ENCODE data around the gene VGLL4. TPM values are rescaled to one million over a fixed set of nuclear protein-coding genes. Genes with fewer than 3 reads are reported as not detected.
A peak's percentile ranks its signal among the peaks of the same experiment; 100 is the strongest.

The VGLL4 gene
- total RNA-seq, 1 experiment from 2014 or later = 41.2 TPM

- CTCF ChIA-PET = interaction anchor here (0.6 kb wide), 2 partner anchors 84 to 287 kb away, joined by 3 to 9 read pairs; no protein-coding TSS in a partner anchor
- Histone ChIP-seq H3K4me1 (ENCODE audit: insufficient read depth, low read length, poor library complexity, severe bottlenecking) (no peaks in the 10 kb centered on the region), H3K27me3 (replicated peaks; ENCODE audit: insufficient read depth, low read depth, low read length, poor library complexity) (no peaks in the 10 kb centered on the region), H3K27ac (ENCODE audit: low read depth, low read length, poor library complexity, severe bottlenecking) (no peak overlapping the region), H3K36me3 (ENCODE audit: insufficient read depth, low read length, poor library complexity, severe bottlenecking) (no peaks in the 10 kb centered on the region), H3K9me3 (ENCODE audit: low read depth, low read length, poor library complexity, severe bottlenecking) (no peaks in the 10 kb centered on the region), H3K4me3 (ENCODE audit: low read depth, low read length, poor library complexity, severe bottlenecking) (no peak overlapping the region)
- TF ChIP-seq, protein P1, sequence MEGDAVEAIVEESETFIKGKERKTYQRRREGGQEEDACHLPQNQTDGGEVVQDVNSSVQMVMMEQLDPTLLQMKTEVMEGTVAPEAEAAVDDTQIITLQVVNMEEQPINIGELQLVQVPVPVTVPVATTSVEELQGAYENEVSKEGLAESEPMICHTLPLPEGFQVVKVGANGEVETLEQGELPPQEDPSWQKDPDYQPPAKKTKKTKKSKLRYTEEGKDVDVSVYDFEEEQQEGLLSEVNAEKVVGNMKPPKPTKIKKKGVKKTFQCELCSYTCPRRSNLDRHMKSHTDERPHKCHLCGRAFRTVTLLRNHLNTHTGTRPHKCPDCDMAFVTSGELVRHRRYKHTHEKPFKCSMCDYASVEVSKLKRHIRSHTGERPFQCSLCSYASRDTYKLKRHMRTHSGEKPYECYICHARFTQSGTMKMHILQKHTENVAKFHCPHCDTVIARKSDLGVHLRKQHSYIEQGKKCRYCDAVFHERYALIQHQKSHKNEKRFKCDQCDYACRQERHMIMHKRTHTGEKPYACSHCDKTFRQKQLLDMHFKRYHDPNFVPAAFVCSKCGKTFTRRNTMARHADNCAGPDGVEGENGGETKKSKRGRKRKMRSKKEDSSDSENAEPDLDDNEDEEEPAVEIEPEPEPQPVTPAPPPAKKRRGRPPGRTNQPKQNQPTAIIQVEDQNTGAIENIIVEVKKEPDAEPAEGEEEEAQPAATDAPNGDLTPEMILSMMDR (conservative IDR thresholded peaks at IDR 0.05; ENCODE audit: low read depth, low read length) = no peak
- TF ChIP-seq EZH2 (IDR thresholded peaks at IDR 0.05; ENCODE audit: borderline replicate concordance, low read depth, low read length, poor library complexity, severe bottlenecking) = no peak
- DNase-seq (ENCODE audit: low spot score) = peak; percentile 52
- BruUV-seq (replicated peaks) = no TSS peak
- intact Hi-C loops (cut with micrococcal nuclease; ENCODE audit: unreplicated experiment) = no loop called here
- POLR2A ChIA-PET (ENCODE audit: low non-redundant PET) = no interaction called here
Observed at GRCh38 chr3:11661827-11662226, 18.1 kb upstream of the VGLL4 start.

DNA sequence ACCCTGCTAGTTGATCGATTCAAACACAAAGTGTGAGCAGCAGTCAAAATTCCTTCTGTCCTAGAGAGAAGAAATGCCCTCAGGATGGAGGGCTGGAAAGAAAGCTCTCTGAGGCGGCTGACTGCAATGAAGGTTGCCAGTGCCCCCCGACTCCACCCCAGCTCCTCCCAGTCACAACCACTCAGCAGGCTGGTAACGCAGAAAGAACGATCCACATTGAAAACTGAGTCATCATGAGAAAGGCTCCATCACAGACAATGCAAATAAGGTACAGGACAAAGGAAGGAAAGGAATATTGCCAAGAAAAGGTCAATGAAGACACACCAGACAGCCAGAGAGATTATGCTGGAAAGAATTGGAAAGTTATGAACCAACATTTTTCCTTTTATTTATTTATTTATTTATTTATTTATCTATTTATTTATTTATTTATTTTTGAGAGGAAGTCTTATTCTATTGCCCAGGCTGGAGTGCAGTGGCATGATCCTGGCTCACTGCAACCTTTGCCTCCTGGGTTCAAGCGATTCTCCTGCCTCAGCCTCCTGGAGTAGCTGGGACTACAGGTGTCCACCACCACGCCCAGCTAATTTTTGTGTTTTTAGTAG lies 17.4 kb upstream of the VGLL4 start:
- Histone ChIP-seq H3K36me3 (ENCODE audit: insufficient read depth, low read length, poor library complexity, severe bottlenecking) (no peaks in the 10 kb centered on the region), H3K9me3 (ENCODE audit: low read depth, low read length, poor library complexity, severe bottlenecking) (no peaks in the 10 kb centered on the region), H3K27me3 (replicated peaks; ENCODE audit: insufficient read depth, low read depth, low read length, poor library complexity) (no peaks in the 10 kb centered on the region), H3K27ac (ENCODE audit: low read depth, low read length, poor library complexity, severe bottlenecking) (no peak overlapping the region), H3K4me1 (ENCODE audit: insufficient read depth, low read length, poor library complexity, severe bottlenecking) (no peaks in the 10 kb centered on the region), H3K4me3 (ENCODE audit: low read depth, low read length, poor library complexity, severe bottlenecking) (no peak overlapping the region)
- BruUV-seq (replicated peaks) = no TSS peak
- POLR2A ChIA-PET (ENCODE audit: low non-redundant PET) = no interaction called here
- intact Hi-C loops (cut with micrococcal nuclease; ENCODE audit: unreplicated experiment) = no loop called here
- CTCF ChIA-PET = no interaction called here
- TF ChIP-seq EZH2 (IDR thresholded peaks at IDR 0.05; ENCODE audit: borderline replicate concordance, low read depth, low read length, poor library complexity, severe bottlenecking) = no peak
- TF ChIP-seq, protein P1 (conservative IDR thresholded peaks at IDR 0.05; ENCODE audit: low read depth, low read length) = no peak
- DNase-seq (ENCODE audit: low spot score) = no peak

DNA sequence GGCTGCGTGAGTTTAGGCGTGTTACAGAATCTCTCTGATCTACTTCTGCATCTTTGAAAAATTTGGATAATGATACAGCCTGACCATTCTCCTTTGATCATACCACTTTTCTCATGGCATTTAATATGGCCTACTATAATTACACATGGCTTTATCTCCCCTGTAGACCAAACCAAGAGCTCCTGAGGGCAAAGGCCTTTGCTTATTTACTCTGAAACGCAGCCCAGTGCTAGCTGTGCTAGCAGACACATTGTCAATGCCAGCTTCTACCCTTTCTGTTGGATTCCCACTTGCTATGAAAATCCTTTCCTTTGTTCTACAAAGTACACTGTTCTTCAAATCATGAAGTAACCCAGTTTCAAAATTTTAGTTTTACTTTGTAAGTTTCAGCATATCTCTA lies 16.5 kb upstream of the VGLL4 start:
- intact Hi-C loops (cut with micrococcal nuclease; ENCODE audit: unreplicated experiment) = no loop called here
- Histone ChIP-seq H3K4me3 (ENCODE audit: low read depth, low read length, poor library complexity, severe bottlenecking) (no peak overlapping the region), H3K27me3 (replicated peaks; ENCODE audit: insufficient read depth, low read depth, low read length, poor library complexity) (no peaks in the 10 kb centered on the region), H3K9me3 (ENCODE audit: low read depth, low read length, poor library complexity, severe bottlenecking) (no peaks in the 10 kb centered on the region), H3K36me3 (ENCODE audit: insufficient read depth, low read length, poor library complexity, severe bottlenecking) (no peaks in the 10 kb centered on the region), H3K27ac (ENCODE audit: low read depth, low read length, poor library complexity, severe bottlenecking) (no peak overlapping the region), H3K4me1 (ENCODE audit: insufficient read depth, low read length, poor library complexity, severe bottlenecking) (no peaks in the 10 kb centered on the region)
- no peak for DNase-seq (ENCODE audit: low spot score)
- no peak for TF ChIP-seq EZH2 (IDR thresholded peaks at IDR 0.05; ENCODE audit: borderline replicate concordance, low read depth, low read length, poor library complexity, severe bottlenecking)
- TF ChIP-seq, protein P1 (conservative IDR thresholded peaks at IDR 0.05; ENCODE audit: low read depth, low read length) = no peak
- ChIA-PET CTCF (no interaction called here), POLR2A (ENCODE audit: low non-redundant PET) (no interaction called here)
- BruUV-seq (replicated peaks) = no TSS peak
